Right forelimb (tissue), 1 donor: ENCODE measurements around the gene RIPK3.
"Not testable (repeated sequence)": the region's sequence is repeated elsewhere in the genome, so short reads cannot be mapped to it uniquely, and the experiment has no call there.

Experiments used
- DNase-seq: peaks from one replicate; pipeline ENCODE4 v3.0.0-alpha.2; 2018

Gene RIPK3

GRCh38 chr14:24343795-24344660 is 4.2 kb upstream of the RIPK3 start:
- DNase-seq: no peak

- DNase-seq: no peak
These were observed 3.1 kb upstream of the RIPK3 start for GRCh38 chr14:24342889-24343288.

DNA sequence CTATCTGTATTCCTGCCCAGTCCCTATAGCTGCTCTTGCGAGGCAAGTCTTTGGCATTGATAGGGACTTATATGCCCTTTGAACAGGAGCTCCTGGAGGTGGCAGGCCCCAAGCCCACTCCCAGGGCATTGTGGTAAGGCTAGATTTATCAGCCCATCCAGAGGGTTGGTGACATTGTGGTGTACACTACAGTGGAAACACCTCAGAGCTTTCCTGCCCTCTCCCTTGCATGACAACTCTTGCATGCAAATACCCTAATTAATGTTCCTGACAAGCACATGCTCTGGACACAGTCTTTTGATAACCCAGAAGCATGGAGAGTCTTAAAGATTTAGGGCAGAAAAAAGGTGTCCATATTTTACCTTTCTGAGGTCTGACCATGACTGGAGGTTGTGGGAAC is 815 bp upstream of the RIPK3 start:
- DNase-seq: no peak

DNA sequence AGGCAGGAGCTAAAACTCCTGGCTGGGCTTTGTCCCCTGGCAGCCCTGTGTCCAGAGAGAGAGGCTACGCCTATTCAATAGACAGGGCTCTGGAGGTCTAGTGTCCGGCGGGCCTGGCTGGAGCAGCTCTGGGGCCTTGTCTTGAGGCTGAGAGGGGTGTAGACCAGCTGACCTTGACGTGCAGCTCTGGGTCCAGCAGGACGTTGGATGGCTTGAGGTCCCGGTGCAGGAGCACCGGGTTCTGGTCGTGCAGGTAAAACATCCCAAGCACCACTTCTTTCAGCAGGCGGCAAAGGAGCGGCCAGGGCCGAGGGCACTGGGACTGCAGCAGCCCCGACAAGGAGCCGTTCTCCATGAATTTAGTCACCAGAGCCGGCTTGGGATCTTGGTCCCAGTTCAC is 948 bp downstream of the RIPK3 start:
- no peak for DNase-seq

DNA sequence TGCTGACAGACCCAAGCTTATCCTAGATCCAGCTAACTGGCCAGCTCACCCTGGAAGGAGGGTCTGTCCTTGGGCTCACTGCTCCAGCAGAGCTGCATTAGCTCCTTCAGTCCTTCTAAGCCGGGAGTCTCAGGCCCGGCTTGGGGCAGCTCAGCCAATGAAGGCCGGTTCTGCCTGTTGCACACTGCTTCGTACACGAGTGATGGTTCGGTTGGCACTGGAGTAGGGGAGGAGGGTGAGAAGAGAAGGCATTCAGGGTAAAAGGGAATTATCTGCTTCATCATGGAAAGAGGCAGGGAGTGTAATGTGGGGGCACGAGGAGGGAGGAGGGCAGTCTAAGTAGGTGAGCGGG is 2.0 kb downstream of the RIPK3 start:
- DNase-seq: no peak

DNA sequence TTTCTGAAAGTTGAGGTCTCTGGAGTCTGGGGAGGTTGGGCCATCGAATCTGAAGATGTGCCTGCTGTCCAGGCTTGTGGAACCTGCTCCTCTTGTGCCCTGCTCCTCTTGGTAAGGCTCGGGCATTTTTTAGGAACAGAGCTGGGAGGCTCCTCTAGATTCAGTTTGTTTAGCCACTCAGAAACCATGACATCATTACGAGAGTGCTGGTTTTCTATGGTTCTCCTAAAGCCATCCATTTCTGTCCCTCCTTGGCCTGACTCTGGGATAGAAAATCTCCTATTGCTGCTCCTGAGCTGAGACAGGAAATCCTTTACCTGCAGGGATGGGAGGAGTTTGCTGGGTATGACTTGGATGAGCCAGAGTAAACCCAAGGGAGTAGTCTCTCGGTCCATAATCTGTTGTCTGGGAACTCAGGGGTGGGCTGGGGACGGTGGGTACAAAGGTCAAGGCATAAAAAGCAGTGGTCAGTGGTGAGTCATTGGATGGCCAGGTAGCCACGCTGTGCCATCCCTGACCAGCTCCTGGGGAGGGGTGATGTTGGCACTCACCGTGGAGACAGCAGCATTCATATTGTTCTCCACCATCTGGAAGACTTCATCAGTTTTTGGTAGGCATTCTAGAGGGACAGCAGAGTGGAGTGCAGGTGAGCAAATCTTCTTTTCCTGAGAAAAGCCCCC is 2.5 kb downstream of the RIPK3 start:
- DNase-seq: no peak

GRCh38 chr14:24335461-24336171 is 4.2 kb downstream of the RIPK3 start:
- DNase-seq: no peak

DNA sequence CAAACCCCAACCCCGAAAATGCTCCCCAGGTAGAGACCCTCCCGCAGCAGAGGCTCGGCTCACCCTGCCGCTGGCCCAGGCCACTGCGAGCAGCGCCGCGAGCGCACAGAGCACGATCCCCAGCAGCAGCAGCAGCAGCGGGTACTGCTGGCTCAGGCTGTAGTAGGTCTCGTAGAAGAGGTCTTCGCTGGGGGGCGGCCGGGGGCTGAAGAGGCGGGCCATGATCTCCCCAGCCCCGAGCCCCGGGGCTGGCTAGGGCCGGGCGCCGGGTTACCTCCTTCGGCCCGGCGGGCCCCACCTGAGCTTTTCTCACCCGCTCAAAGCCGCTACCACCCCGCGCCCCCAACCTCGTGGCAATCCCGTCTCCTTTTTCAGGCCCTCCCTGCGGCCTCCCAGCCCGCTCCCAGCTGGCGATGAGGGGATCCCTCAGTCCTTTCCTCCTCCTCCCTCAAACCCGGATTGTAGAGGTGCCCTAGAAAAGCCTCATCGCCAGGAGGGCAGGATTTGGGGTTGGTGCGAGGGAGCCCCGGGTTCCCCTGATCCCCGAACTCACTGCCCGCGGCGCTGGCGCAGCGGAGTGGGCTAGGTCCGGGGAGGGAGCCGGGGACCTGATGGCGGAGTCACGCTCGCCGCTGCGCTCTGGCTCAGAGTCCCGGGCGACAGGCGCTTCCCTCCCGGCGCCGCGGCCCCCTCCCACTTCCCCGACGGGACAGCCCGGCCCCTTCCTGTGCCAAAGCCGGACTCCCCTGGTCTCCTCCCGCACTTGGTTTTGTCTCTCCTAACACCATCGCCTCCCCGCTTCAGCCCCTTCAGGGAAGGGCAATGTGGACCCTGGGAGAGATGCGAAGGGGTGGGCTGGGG is 5.1 kb downstream of the RIPK3 start, which contains the start of gene ADCY4:
Gene ADCY4 (minus strand): TSS at position 641 of the 861 bp plus-strand sequence. CDS start 419 bp downstream, at position 222.
- DNase-seq: no peak

GRCh38 chr14:24332268-24332993 is 7.4 kb downstream of the RIPK3 start:
- DNase-seq: peak; percentile 68

DNA sequence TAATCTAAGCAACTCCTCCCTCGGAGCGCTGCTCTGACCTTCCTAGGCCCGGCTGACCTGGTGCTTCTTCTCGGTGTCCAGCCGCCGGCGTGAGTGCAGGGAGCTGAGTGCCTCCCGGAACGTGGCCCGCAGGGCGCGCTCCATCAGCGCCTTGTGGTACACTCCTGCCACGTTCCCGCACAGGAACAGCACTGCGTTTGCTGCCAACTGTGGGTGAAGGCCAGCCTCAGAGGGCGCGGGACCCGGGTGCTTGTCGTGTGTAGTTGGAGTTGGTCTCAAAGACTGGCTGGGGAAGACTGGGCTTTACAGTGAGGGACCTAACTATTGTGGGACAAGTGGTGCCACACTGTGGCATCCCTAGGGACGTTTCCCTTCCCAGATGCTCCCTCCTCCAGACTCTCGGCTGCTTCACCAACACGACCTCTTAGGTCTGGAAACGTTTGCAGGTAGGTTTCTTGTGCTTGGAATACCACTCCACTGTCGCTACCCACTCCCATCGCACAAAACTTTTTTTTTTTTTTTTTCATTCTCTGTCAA is 8.0 kb downstream of the RIPK3 start:
- no peak for DNase-seq

GRCh38 chr14:24330973-24331674 is 8.7 kb downstream of the RIPK3 start:
- DNase-seq: no peak

GRCh38 chr14:24329736-24330135 is 10.1 kb downstream of the RIPK3 start:
- DNase-seq: no peak

GRCh38 chr14:24329073-24329663 is 10.6 kb downstream of the RIPK3 start:
- DNase-seq: no peak

- DNase-seq: not testable (repeated sequence)
These were observed 11.9 kb downstream of the RIPK3 start for GRCh38 chr14:24327914-24328313.

DNA sequence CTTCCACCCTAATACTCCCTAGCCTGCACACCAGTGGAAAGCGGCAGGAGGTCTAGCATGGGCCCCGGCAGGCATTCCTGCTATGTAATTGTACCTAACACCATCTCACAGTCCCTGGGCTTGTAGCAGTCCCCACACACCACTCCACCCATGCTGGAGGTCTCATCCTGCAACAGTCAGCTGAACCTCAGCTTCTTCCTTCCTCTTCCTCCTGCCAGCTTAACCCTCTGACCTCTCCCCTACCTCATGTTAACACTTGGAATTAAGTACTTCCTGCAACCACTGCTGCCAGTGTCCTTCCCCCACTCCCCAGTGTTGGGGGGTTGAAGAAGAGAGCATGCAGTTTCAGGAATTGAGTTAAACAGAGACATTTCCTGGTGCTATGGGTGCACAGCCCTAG is 12.5 kb downstream of the RIPK3 start:
- DNase-seq: no peak

- no peak for DNase-seq
These were observed 13.8 kb downstream of the RIPK3 start for GRCh38 chr14:24325963-24326362.

GRCh38 chr14:24325041-24325530 is 14.7 kb downstream of the RIPK3 start:
- DNase-seq: no peak

GRCh38 chr14:24324024-24324423 is 15.8 kb downstream of the RIPK3 start:
- no peak for DNase-seq

GRCh38 chr14:24323341-24323740 is 16.4 kb downstream of the RIPK3 start:
- DNase-seq: no peak

DNA sequence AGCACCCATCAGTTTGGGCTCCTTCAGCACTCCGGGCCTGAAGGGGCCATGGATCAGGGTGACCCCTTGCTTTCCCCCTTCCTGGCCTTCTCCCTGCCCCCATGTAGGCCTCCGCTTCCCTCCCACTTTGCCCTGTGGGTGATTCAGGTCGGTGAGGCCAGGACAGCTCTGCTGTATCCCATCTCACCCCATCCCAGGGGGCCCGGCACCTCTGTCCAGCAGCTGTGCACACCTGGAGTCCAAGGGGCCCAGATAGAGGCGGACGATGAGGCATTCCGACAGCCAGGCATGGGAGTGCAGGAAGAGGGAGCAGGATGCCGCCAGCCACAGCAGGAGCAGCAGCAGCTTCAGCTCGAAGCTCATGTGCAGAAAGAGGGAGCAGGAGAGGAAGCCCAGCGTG is 17.1 kb downstream of the RIPK3 start:
- DNase-seq: no peak
